Nephron progenitor cell (in vitro differentiated cells): Measurements from ENCODE around the gene ABCC8.

Source experiments
- DNase-seq: peaks from one replicate; pipeline ENCODE4 v3.0.0; 2021
- H3K27ac Mint-ChIP-seq: 2 replicates; pipeline ENCODE4 v1.8.0; 2021; ENCODE audit warnings: mild to moderate bottlenecking, moderate library complexity, mixed read lengths
- H3K27me3 Mint-ChIP-seq: 2 replicates; pipeline ENCODE4 v1.8.0; 2021; ENCODE audit warnings: mild to moderate bottlenecking, low read depth, mixed read lengths; ENCODE audit not compliant: poor library complexity
- H3K36me3 Mint-ChIP-seq: 2 replicates; pipeline ENCODE4 v1.8.0; 2021; ENCODE audit warnings: low read depth, mixed read lengths
- H3K4me1 Mint-ChIP-seq: 2 replicates; pipeline ENCODE4 v1.8.0; 2021; ENCODE audit warnings: mixed read lengths
- H3K4me3 Mint-ChIP-seq: 2 replicates; pipeline ENCODE4 v1.8.0; 2021; ENCODE audit warnings: mild to moderate bottlenecking, moderate library complexity, mixed read lengths
- H3K9me3 Mint-ChIP-seq: 2 replicates; pipeline ENCODE4 v1.8.0; 2021; ENCODE audit warnings: mild to moderate bottlenecking, moderate library complexity, mixed read lengths
- TF ChIP-seq, protein P1 (sequence below): fragments of 200-600 bp; sonication (generic); IDR thresholded peaks from 2 replicates; pipeline ENCODE4 v1.5.0; 2021; ENCODE audit warnings: antibody characterized with exemption

ABCC8 gene

DNA sequence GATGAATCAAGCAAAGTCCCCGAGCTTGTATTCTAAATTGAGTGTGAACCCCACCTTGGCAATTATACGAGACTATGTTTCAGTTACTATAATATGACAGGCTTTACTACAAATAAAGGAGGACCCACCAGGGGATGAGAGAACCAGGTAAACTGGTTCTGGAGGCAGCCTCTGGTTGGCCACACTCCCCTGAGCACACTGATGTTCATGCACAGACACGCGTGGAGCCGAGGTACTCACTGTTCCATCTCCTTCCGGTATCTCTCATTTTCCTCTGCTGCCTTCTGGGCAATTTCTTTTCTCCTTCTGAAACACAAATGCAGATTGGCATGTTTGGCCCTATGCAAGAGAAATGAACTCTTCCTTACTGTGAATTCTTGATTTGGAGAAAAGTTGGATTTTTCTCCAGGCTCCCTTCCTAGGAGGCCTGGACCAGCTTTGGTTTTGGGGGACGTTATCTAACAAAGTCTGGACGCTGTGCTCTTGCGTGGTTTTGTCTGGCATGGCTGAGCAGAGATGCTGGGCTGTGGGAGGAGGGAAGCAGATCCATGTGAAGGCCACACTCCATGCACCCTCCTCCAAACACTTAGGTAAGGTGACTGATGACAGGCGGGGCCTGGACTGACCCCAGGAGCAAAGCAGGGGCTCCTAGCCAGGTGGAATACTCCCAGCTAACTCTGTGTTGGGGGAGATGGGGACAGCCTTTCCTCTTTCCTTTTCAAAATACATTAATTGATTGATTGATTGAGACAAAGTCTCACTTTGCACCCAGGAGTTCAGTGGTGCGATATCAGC, 44.7 kb upstream of the ABCC8 start:
- Mint-ChIP-seq H3K4me3 (no peak overlapping the region), H3K27ac (no peak overlapping the region), H3K27me3 (peaks cover 22% of the 10 kb centered on the region), H3K9me3 (no peaks in the 10 kb centered on the region), H3K4me1 (peaks cover 38% of the 10 kb centered on the region), H3K36me3 (no peaks in the 10 kb centered on the region)
- TF ChIP-seq, protein P1, sequence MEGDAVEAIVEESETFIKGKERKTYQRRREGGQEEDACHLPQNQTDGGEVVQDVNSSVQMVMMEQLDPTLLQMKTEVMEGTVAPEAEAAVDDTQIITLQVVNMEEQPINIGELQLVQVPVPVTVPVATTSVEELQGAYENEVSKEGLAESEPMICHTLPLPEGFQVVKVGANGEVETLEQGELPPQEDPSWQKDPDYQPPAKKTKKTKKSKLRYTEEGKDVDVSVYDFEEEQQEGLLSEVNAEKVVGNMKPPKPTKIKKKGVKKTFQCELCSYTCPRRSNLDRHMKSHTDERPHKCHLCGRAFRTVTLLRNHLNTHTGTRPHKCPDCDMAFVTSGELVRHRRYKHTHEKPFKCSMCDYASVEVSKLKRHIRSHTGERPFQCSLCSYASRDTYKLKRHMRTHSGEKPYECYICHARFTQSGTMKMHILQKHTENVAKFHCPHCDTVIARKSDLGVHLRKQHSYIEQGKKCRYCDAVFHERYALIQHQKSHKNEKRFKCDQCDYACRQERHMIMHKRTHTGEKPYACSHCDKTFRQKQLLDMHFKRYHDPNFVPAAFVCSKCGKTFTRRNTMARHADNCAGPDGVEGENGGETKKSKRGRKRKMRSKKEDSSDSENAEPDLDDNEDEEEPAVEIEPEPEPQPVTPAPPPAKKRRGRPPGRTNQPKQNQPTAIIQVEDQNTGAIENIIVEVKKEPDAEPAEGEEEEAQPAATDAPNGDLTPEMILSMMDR, result no peak
- DNase-seq, result no peak

DNA sequence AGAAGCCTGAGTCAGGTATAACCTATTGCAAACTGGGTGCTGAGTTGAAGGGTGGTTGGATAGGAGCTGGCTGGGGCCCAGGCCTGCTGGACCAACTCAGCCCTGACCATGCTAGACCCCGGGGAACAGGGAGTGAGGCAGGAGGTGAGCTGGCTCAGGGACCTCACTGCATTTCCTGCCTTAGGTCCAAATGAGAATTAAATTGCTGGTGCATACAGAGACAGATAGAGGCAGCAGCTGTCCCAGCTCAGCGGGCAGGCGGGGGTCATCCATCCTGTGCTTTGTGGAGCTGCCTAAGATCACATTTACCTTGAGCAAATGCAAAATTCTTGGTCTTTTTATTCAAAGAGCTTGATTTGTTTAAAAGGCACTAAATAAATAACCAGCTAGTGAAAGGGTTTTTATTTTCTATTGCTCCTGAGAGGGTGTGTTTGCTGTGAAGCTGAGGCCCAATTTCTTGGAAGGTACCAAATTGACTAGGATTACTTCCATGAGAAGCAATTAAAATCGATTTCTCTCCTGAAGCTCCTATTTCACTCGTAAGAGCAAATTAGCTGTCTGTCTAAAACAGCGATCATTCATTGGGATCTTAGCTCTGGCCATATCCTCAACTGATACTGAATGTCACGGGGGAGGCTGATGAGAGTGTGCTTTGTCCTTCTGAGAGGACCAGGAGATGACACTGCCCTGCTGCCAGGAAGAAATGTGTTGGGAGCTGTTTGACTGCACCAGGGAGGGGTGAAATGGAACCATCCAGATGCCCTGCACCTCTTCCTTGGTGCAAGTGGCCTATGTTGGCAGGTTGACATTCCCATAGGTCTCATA, 42.6 kb upstream of the ABCC8 start:
- peaks cover 16% of the 10 kb centered on the region for H3K27me3 Mint-ChIP-seq

DNA sequence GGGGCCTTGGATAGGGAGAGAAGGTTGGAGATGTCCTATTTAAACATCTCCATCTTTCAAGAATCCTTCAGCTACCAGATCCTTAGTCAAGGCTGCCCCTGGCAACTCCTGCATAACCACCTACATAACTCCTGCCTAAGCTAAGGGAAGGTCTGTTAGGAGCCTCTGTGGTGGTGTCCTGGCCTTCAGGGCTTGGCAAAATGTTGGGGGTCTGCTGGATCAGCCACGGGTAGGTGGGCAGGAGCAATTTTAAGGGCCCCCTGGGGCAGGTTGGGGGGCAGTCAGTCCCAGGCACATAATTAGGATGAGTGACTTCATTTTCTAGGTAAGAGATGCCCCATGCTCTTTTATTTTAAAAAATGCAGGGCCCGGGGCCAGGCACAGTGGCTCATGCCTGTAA, 41.7 kb upstream of the ABCC8 start:
- TF ChIP-seq, protein P1, result no peak
- no peak overlapping the region for H3K4me3 Mint-ChIP-seq
- no peaks in the 10 kb centered on the region for H3K36me3 Mint-ChIP-seq
- DNase-seq, result no peak
- no peak overlapping the region for H3K27ac Mint-ChIP-seq
- peaks cover 32% of the 10 kb centered on the region for H3K4me1 Mint-ChIP-seq
- H3K9me3 Mint-ChIP-seq, result no peaks in the 10 kb centered on the region
- H3K27me3 Mint-ChIP-seq, result peaks cover 21% of the 10 kb centered on the region

More for the DNA sequence above, 42.6 kb upstream of the ABCC8 start:
- H3K27ac Mint-ChIP-seq, result no peak overlapping the region
- DNase-seq, result no peak
- no peaks in the 10 kb centered on the region for H3K9me3 Mint-ChIP-seq
- TF ChIP-seq, protein P1, result no peak
- H3K4me1 Mint-ChIP-seq, result peaks cover 34% of the 10 kb centered on the region
- no peak overlapping the region for H3K4me3 Mint-ChIP-seq
- H3K36me3 Mint-ChIP-seq, result no peaks in the 10 kb centered on the region

DNA sequence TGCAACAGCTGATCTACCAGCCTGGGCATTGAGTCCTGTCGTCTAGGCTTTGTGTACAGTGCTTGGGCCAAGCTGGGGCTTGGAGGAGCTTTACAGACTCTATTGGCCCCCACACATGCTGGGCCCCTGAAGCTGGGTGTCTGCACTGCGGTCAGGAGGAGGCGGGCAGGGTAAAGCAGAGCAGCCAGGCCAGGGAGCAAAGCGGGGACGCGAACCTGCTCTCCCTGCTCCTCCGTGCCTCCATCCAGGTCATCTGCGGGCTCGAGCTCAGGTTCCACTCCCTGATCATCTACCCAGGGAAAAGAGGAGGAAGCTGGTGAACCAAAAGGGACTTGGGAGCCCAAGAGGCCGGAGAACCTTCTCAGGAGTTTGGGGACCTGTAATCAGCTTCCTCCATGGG, 40.5 kb upstream of the ABCC8 start:
- Mint-ChIP-seq H3K27ac (no peak overlapping the region), H3K36me3 (no peaks in the 10 kb centered on the region), H3K4me3 (no peak overlapping the region), H3K9me3 (no peaks in the 10 kb centered on the region), H3K27me3 (peaks cover 22% of the 10 kb centered on the region), H3K4me1 (peaks cover 20% of the 10 kb centered on the region)
- DNase-seq, result no peak
- TF ChIP-seq, protein P1, result no peak

DNA sequence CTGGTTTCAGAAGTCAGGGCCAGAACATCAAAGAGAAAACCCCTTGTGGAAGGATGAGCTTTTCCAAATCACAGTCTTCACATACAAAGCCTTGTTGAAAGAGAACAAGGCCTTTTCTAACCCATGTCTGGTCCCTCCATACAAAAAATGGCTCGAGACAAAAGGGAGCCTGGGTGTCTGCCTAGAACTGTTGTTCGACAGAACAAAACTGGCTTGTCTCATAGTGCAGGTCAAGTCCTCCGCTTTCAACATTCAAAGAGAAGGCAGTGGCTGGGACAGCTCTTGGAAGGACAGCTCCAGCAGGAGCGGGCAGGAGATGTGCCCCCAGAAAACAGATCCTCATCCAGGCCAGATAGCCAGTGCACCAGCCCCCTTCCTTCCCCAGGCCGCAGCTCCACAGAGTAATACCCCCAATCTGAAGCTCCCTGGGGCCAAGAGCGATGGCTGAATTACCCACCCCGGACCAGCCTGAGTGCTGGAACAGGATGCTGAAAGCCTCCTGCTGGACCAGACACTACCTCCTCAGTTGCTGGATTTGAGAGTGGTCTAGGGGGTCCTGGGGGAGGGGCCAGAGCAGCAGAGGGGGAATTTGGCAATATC, 40.0 kb upstream of the ABCC8 start:
- TF ChIP-seq, protein P1, result no peak

More for the DNA sequence above, 40.0 kb upstream of the ABCC8 start:
- no peak for DNase-seq
- Mint-ChIP-seq H3K4me3 (no peak overlapping the region), H3K27ac (no peak overlapping the region), H3K4me1 (peaks cover 18% of the 10 kb centered on the region), H3K36me3 (no peaks in the 10 kb centered on the region), H3K9me3 (no peaks in the 10 kb centered on the region), H3K27me3 (peaks cover 27% of the 10 kb centered on the region)
